ENCODE measurements around the gene LAMB3.
A peak's percentile ranks its signal among the peaks of the same experiment; 100 is the strongest.

Gene LAMB3

DNA sequence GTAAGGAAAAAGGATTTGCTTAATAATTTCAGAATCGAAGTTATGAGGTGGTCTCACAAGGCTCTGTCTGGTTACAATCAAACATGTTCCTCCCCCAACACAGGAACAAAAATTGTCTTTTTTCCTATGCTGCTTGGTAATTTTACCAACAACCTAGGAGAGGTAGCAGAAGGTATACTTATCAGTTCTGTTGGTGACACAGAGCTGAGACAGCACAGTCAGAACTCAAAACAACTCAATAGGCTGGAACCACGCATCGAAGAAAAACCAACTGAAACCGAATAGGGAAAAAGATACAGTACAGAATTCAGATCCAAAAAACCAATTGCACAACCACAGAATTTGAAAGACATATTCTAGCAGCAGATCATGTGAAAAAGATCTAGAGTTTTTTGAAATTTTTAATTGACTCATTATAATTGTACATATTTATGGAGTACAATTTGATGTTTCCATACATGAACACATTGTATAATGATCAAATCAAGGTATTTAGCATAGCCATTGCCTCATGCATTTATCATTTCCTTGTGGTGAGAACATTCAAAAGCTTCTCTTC, 26.8 kb upstream of the LAMB3 start:
- Histone ChIP-seq H3K4me3 (ENCODE audit: low read depth, low read length) (no peak overlapping the region), H3K27ac (ENCODE audit: extremely low read depth, low read depth, low read length) (no peak overlapping the region), H3K9me3 (ENCODE audit: control insufficient read depth, insufficient read depth, low read depth, low read length) (no peaks in the 10 kb centered on the region), H3K4me1 (ENCODE audit: control insufficient read depth, insufficient read depth, low read length) (no peaks in the 10 kb centered on the region; the same call in 1 of the 2 replicates), H3K36me3 (ENCODE audit: control insufficient read depth in 2 of 2, insufficient read depth in 1 of 2, low read length in 2 of 2) (no peaks in the 10 kb centered on the region)
- ChIA-PET POLR2A (no interaction called here), CTCF (interaction anchor here (1.5 kb wide), 1 partner anchor 10 kb away, joined by 4 read pairs; no protein-coding TSS in a partner anchor)
- TF ChIP-seq RBAK (tag by site-specific recombination; IDR thresholded peaks at IDR 0.05) (no peak), ZFP3 (tag by site-specific recombination; IDR thresholded peaks at IDR 0.05; ENCODE audit: low read depth) (no peak), TCF7L2 (IDR thresholded peaks at IDR 0.05; ENCODE audit: borderline replicate concordance, low read depth, low read length) (no peak), ZNF341 (tag by site-specific recombination; IDR thresholded peaks at IDR 0.05; ENCODE audit: low read depth) (no peak)

DNA sequence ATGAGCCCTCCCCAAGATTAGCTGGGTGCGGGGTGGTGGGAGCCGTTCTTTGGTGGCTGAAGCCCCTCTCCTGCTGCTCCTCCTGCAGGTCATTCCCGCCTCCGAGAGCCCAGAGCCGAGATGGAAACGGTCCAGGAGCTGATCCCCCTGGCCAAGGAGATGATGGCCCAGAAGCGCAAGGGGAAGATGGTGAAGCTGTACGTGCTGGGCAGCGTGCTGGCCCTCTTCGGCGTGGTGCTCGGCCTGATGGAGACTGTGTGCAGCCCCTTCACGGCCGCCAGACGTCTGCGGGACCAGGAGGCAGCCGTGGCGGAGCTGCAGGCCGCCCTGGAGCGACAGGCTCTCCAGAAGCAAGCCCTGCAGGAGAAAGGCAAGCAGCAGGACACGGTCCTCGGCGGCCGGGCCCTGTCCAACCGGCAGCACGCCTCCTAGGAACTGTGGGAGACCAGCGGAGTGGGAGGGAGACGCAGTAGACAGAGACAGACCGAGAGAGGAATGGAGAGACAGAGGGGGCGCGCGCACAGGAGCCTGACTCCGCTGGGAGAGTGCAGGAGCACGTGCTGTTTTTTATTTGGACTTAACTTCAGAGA, 23.4 kb upstream of the LAMB3 start:
- Histone ChIP-seq H3K36me3 (ENCODE audit: control insufficient read depth in 2 of 2, insufficient read depth in 1 of 2, low read length in 2 of 2) (no peaks in the 10 kb centered on the region), H3K4me3 (ENCODE audit: low read depth, low read length) (peak overlapping the region; percentile 29), H3K27ac (ENCODE audit: extremely low read depth, low read depth, low read length) (no peak overlapping the region), H3K9me3 (ENCODE audit: control insufficient read depth, insufficient read depth, low read depth, low read length) (no peaks in the 10 kb centered on the region), H3K4me1 (ENCODE audit: control insufficient read depth, insufficient read depth, low read length) (no peaks in the 10 kb centered on the region; the same call in 1 of the 2 replicates)
- CTCF ChIA-PET: interaction anchor here (0.6 to 1.5 kb wide), 3 partner anchors 12 to 44 kb away, joined by 3 to 4 read pairs (median 4); partner anchors contain the start of gene LAMB3
- TF ChIP-seq ZIC2 (tag by site-specific recombination; IDR thresholded peaks at IDR 0.05) (no peak; the same call in 1 of the 2 replicates), ZBTB17 (tag by site-specific recombination; IDR thresholded peaks at IDR 0.05) (peak; percentile 76), ZNF660 (tag by site-specific recombination; IDR thresholded peaks at IDR 0.05) (no peak), ZNF521 (tag by site-specific recombination; IDR thresholded peaks at IDR 0.05) (no peak), ZNF624 (tag by site-specific recombination; IDR thresholded peaks at IDR 0.05) (no peak), KLF8 (tag by site-specific recombination; IDR thresholded peaks at IDR 0.05) (no peak), ZNF777 (tag by site-specific recombination; IDR thresholded peaks at IDR 0.05; ENCODE audit: borderline replicate concordance) (0 out of 2 replicates have a peak, but pooled peaks have one; percentile 33), ZNF146 (tag by site-specific recombination; IDR thresholded peaks at IDR 0.05) (no peak), ZNF837 (tag by site-specific recombination; IDR thresholded peaks at IDR 0.05) (no peak), ZNF335 (tag by site-specific recombination; conservative IDR thresholded peaks at IDR 0.05) (peak; percentile 5; the same call in 1 of the 2 replicates), ZNF707 (tag by site-specific recombination; IDR thresholded peaks at IDR 0.05) (no peak), ZNF664 (tag by site-specific recombination; IDR thresholded peaks at IDR 0.05) (no peak), ZNF473 (tag by site-specific recombination; IDR thresholded peaks at IDR 0.05) (no peak), ZNF341 (tag by site-specific recombination; IDR thresholded peaks at IDR 0.05; ENCODE audit: low read depth) (0 out of 2 replicates have a peak, but pooled peaks have one; percentile 3), ZSCAN23 (tag by site-specific recombination; IDR thresholded peaks at IDR 0.05) (no peak), ZFHX2 (tag by site-specific recombination; conservative IDR thresholded peaks at IDR 0.05) (peak; percentile 66), ZNF600 (tag by site-specific recombination; IDR thresholded peaks at IDR 0.05) (peak; percentile 65; the same call in 1 of the 2 replicates), ZNF76 (tag by site-specific recombination; IDR thresholded peaks at IDR 0.05; ENCODE audit: borderline replicate concordance, low read depth) (peak; percentile 51), ZNF366 (tag by site-specific recombination; conservative IDR thresholded peaks at IDR 0.05) (no peak), ZNF132 (tag by site-specific recombination; IDR thresholded peaks at IDR 0.05; ENCODE audit: borderline replicate concordance) (no peak), TCF7L2 (IDR thresholded peaks at IDR 0.05; ENCODE audit: borderline replicate concordance, low read depth, low read length) (no peak), SCRT2 (tag by site-specific recombination; IDR thresholded peaks at IDR 0.05) (peak; percentile 50)
- TF ChIP-seq, protein P1, sequence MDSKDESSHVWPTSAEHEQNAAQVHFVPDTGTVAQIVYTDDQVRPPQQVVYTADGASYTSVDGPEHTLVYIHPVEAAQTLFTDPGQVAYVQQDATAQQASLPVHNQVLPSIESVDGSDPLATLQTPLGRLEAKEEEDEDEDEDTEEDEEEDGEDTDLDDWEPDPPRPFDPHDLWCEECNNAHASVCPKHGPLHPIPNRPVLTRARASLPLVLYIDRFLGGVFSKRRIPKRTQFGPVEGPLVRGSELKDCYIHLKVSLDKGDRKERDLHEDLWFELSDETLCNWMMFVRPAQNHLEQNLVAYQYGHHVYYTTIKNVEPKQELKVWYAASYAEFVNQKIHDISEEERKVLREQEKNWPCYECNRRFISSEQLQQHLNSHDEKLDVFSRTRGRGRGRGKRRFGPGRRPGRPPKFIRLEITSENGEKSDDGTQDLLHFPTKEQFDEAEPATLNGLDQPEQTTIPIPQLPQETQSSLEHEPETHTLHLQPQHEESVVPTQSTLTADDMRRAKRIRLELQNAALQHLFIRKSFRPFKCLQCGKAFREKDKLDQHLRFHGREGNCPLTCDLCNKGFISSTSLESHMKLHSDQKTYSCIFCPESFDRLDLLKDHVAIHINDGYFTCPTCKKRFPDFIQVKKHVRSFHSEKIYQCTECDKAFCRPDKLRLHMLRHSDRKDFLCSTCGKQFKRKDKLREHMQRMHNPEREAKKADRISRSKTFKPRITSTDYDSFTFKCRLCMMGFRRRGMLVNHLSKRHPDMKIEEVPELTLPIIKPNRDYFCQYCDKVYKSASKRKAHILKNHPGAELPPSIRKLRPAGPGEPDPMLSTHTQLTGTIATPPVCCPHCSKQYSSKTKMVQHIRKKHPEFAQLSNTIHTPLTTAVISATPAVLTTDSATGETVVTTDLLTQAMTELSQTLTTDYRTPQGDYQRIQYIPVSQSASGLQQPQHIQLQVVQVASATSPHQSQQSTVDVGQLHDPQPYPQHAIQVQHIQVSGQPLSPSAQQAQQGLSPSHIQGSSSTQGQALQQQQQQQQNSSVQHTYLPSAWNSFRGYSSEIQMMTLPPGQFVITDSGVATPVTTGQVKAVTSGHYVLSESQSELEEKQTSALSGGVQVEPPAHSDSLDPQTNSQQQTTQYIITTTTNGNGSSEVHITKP (tag by site-specific recombination; IDR thresholded peaks at IDR 0.05): no peak
- TF ChIP-seq, protein P2, sequence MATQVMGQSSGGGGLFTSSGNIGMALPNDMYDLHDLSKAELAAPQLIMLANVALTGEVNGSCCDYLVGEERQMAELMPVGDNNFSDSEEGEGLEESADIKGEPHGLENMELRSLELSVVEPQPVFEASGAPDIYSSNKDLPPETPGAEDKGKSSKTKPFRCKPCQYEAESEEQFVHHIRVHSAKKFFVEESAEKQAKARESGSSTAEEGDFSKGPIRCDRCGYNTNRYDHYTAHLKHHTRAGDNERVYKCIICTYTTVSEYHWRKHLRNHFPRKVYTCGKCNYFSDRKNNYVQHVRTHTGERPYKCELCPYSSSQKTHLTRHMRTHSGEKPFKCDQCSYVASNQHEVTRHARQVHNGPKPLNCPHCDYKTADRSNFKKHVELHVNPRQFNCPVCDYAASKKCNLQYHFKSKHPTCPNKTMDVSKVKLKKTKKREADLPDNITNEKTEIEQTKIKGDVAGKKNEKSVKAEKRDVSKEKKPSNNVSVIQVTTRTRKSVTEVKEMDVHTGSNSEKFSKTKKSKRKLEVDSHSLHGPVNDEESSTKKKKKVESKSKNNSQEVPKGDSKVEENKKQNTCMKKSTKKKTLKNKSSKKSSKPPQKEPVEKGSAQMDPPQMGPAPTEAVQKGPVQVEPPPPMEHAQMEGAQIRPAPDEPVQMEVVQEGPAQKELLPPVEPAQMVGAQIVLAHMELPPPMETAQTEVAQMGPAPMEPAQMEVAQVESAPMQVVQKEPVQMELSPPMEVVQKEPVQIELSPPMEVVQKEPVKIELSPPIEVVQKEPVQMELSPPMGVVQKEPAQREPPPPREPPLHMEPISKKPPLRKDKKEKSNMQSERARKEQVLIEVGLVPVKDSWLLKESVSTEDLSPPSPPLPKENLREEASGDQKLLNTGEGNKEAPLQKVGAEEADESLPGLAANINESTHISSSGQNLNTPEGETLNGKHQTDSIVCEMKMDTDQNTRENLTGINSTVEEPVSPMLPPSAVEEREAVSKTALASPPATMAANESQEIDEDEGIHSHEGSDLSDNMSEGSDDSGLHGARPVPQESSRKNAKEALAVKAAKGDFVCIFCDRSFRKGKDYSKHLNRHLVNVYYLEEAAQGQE (tag by site-specific recombination; IDR thresholded peaks at IDR 0.05): peak; percentile 68; the same call in 1 of the 2 replicates
- POLR2A ChIA-PET: interaction anchor here (0.6 to 1.2 kb wide), 2 partner anchors 17 to 23 kb away, joined by 3 to 4 read pairs; no protein-coding TSS in a partner anchor

All from HEK293 (cell line).